Breast epithelium (tissue), 4 donors: ENCODE measurements around the gene HLA-DMA. TPM values are rescaled to one million over a fixed set of nuclear protein-coding genes. Genes with fewer than 3 reads are reported as not detected.

ENCODE experiments used
- DNase-seq, 2 donors: peaks; one replicate each; pipeline ENCODE4 v3.0.0-alpha.2; 2019; ENCODE audit warnings: low spot score in 2 of 2
- H3K27ac ChIP-seq, 2 donors: fragments of 200-600 bp; sonication (generic) in 1 of 2; one replicate each; pipeline ENCODE4 v1.5.1; 2016 to 2019; ENCODE audit warnings: mild to moderate bottlenecking in 1 of 2
- H3K27me3 ChIP-seq, 2 donors: fragments of 200-600 bp; sonication (generic) in 1 of 2; one replicate each; pipeline versions ENCODE4 v1.5.1 to v1.6.0; 2017 to 2019; ENCODE audit warnings: control low read depth in 1 of 2, mild to moderate bottlenecking in 1 of 2
- H3K36me3 ChIP-seq: fragments of 200-600 bp; one replicate; pipeline ENCODE4 v1.5.1; 2019
- H3K4me1 ChIP-seq, 2 donors: fragments of 200-600 bp; sonication (generic); one replicate each; pipeline ENCODE4 v1.5.1; 2016 to 2019; ENCODE audit warnings: control low read depth in 1 of 2
- H3K4me3 ChIP-seq, 3 donors: fragments of 200-600 bp; sonication (generic); 1 replicate in 2 of 3; 2 replicates in 1 of 3; pipeline ENCODE4 v1.5.1; 2016 to 2019; ENCODE audit warnings: mild to moderate bottlenecking in 3 of 3, moderate library complexity in 2 of 3
- H3K9me3 ChIP-seq, 2 donors: fragments of 200-600 bp; sonication (generic) in 1 of 2; one replicate each; pipeline ENCODE4 v1.5.1; 2016 to 2019; ENCODE audit warnings: control low read depth in 1 of 2
- POLR2A ChIP-seq: fragments of 450-650 bp; IDR thresholded peaks from one replicate; pipeline ENCODE4 v1.6.1; 2016; ENCODE audit warnings: antibody characterized with exemption, mild to moderate bottlenecking, moderate library complexity
- POLR2AphosphoS5 ChIP-seq, 3 donors: sonication (generic); formaldehyde crosslinking; IDR thresholded peaks; one replicate each; pipeline ENCODE4 v1.6.1; 2017; ENCODE audit warnings: antibody characterized with exemption in 3 of 3
- intact Hi-C: fragments of 100-400 bp; cut with DNase I; formaldehyde crosslinking; loops from one replicate; pipeline ENCODE4 v1.15.1; 2023; ENCODE audit warnings: low total_unique reads
- total RNA-seq, 3 donors: library from RNA; depleted of rRNA; stranded (reverse); fragments of >200 nt; gene quantifications; one replicate each; pipeline ENCODE4 v1.1.0, GENCODE V29; 2016
- TF ChIP-seq, protein P1 (sequence below), 3 donors: fragments of 450-650 bp; IDR thresholded peaks; one replicate each; pipeline ENCODE4 v1.5.1; 2016 to 2017; ENCODE audit warnings: antibody characterized with exemption in 3 of 3, mild to moderate bottlenecking in 3 of 3, moderate library complexity in 3 of 3

The HLA-DMA gene
- total RNA-seq, 3 donors from 2014 or later: 28.5 to 41.9 (median 30.9) TPM

GRCh38 chr6:32974541-32975308, 21.8 kb upstream of the HLA-DMA start:
- H3K27ac ChIP-seq: peak overlapping the region in 1 of 2 donors; percentile 100
- intact Hi-C loops: no loop called here
- no peaks in the 10 kb centered on the region for H3K9me3 ChIP-seq
- H3K4me1 ChIP-seq: peaks cover 5 to 17% of the 10 kb centered on the region in 2 donors
- H3K36me3 ChIP-seq: peaks cover 21% of the 10 kb centered on the region
- H3K4me3 ChIP-seq: peak overlapping the region; percentile 84 to 91 (median 85)
- no peaks in the 10 kb centered on the region for H3K27me3 ChIP-seq
- no peak for DNase-seq
- TF ChIP-seq, protein P1, sequence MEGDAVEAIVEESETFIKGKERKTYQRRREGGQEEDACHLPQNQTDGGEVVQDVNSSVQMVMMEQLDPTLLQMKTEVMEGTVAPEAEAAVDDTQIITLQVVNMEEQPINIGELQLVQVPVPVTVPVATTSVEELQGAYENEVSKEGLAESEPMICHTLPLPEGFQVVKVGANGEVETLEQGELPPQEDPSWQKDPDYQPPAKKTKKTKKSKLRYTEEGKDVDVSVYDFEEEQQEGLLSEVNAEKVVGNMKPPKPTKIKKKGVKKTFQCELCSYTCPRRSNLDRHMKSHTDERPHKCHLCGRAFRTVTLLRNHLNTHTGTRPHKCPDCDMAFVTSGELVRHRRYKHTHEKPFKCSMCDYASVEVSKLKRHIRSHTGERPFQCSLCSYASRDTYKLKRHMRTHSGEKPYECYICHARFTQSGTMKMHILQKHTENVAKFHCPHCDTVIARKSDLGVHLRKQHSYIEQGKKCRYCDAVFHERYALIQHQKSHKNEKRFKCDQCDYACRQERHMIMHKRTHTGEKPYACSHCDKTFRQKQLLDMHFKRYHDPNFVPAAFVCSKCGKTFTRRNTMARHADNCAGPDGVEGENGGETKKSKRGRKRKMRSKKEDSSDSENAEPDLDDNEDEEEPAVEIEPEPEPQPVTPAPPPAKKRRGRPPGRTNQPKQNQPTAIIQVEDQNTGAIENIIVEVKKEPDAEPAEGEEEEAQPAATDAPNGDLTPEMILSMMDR (IDR thresholded peaks at IDR 0.05): no peak
- TF ChIP-seq POLR2A: no peak
- no peak for TF ChIP-seq POLR2AphosphoS5 (IDR thresholded peaks at IDR 0.05)

GRCh38 chr6:32974016-32974333, 21.1 kb upstream of the HLA-DMA start:
- Histone ChIP-seq H3K36me3 (peaks cover 18% of the 10 kb centered on the region), H3K4me3 (peak overlapping the region; percentile 84 to 91 (median 85)), H3K27ac (peak overlapping the region; percentile 53 to 100), H3K4me1 (peaks cover 5 to 17% of the 10 kb centered on the region in 2 donors), H3K9me3 (no peaks in the 10 kb centered on the region), H3K27me3 (no peaks in the 10 kb centered on the region)
- intact Hi-C loops: no loop called here
- no peak for DNase-seq
- no peak for TF ChIP-seq POLR2AphosphoS5 (IDR thresholded peaks at IDR 0.05)
- no peak for TF ChIP-seq POLR2A
- TF ChIP-seq, protein P1 (IDR thresholded peaks at IDR 0.05): no peak

- intact Hi-C loops: no loop called here
- H3K4me3 ChIP-seq: peak overlapping the region; percentile 84 to 91 (median 85)
- H3K27ac ChIP-seq: peak overlapping the region; percentile 96 to 100
These were observed 20.5 kb upstream of the HLA-DMA start for GRCh38 chr6:32973144-32974015.

DNA sequence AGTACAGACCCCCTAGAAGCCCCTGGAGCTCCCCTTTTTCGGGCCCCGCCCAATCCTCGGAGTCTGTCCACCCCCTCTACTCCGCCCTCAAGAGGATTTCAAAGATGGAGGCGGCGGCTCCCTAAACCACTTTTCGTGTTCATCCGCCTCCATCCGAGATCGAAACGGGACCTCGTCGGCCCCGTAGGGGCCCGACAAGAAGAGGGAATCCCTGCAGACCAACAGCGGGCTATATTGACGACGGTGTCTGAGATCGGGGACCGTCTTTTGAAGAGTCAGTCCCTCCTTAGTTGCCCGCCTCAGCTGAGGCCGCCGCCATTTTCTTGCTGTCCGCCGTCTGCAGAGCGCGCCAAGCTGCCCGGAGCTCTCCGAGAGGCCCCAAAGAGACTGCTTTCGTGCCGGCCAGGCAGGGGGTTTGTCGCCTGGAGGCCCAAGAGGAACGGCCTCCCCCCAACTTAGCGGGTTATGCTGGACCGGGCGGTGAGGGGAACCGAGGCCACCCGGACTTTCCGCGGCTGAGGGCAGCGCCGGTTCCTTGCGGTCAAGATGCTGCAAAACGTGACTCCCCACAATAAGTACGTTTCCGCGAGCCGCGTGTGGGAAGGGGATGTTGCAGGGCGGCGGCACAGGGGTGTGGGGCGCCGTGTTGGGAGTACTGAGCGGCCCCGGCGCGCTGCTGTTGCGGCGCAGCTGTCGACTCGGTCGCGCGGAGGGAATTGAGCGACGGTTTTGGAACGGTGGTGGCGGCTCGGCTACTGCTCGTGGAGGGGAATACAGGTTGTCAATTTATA, 19.7 kb upstream of the HLA-DMA start:
- Histone ChIP-seq H3K27me3 (no peaks in the 10 kb centered on the region), H3K27ac (peak overlapping the region; percentile 96 to 100), H3K9me3 (no peaks in the 10 kb centered on the region), H3K4me3 (peak overlapping the region; percentile 84 to 91 (median 85)), H3K4me1 (peaks cover 5 to 17% of the 10 kb centered on the region in 2 donors), H3K36me3 (peaks cover 8% of the 10 kb centered on the region)
- DNase-seq: no peak
- peak in 1 of 3 donors; percentile 22 for TF ChIP-seq POLR2AphosphoS5 (IDR thresholded peaks at IDR 0.05)
- TF ChIP-seq, protein P1 (IDR thresholded peaks at IDR 0.05): no peak
- intact Hi-C loops: no loop called here

More at GRCh38 chr6:32973144-32974015, 20.5 kb upstream of the HLA-DMA start:
- H3K27me3 ChIP-seq: no peaks in the 10 kb centered on the region
- no peak for DNase-seq
- TF ChIP-seq POLR2AphosphoS5 (IDR thresholded peaks at IDR 0.05): peak in 1 of 3 donors; percentile 0
- TF ChIP-seq, protein P1 (IDR thresholded peaks at IDR 0.05): no peak
- H3K36me3 ChIP-seq: peaks cover 15% of the 10 kb centered on the region
- H3K9me3 ChIP-seq: no peaks in the 10 kb centered on the region
- H3K4me1 ChIP-seq: peaks cover 5 to 17% of the 10 kb centered on the region in 2 donors
